ENCODE data around the gene HIVEP3. TPM values are rescaled to one million over a fixed set of nuclear protein-coding genes. Genes with fewer than 3 reads are reported as not detected.

Gene HIVEP3
- polyA plus RNA-seq, 1 donor (not counting 4 experiments of a cell fraction or from before 2014, with no cell fraction given) = 1.1 TPM

GRCh38 chr1:41581216-41582003 lies 337.3 kb downstream of the HIVEP3 start:
- no peak for DNase-seq (ENCODE audit: low read depth, low spot score)
- FAIRE-seq = no peak

GRCh38 chr1:41580520-41581172 lies 338.1 kb downstream of the HIVEP3 start:
- Histone ChIP-seq H2AFZ (ENCODE audit: control insufficient read depth, low read length) (no peak overlapping the region), H3K9me3 (ENCODE audit: control insufficient read depth, low read depth, low read length) (no peaks in the 10 kb centered on the region), H3K4me3 (ENCODE audit: control insufficient read depth in 2 of 3, extremely low read depth in 1 of 3, insufficient read depth in 2 of 3, low read depth in 1 of 3, low read length in 3 of 3) (no peak overlapping the region), H3K9me1 (ENCODE audit: control insufficient read depth, extremely low read depth, insufficient read depth, low read length) (no peaks in the 10 kb centered on the region), H4K20me1 (ENCODE audit: control insufficient read depth, extremely low read depth, insufficient read depth, low read length) (no peaks in the 10 kb centered on the region), H3K27me3 (ENCODE audit: control insufficient read depth, extremely low read depth, insufficient read depth, low read length) (no peaks in the 10 kb centered on the region), H3K36me3 (ENCODE audit: control insufficient read depth in 2 of 2, extremely low read depth in 1 of 2, insufficient read depth in 2 of 2, low read length in 2 of 2) (no peaks in the 10 kb centered on the region), H3K79me2 (ENCODE audit: control insufficient read depth, insufficient read depth, low read length) (no peaks in the 10 kb centered on the region), H3K9ac (ENCODE audit: control insufficient read depth, extremely low read depth, insufficient read depth, low read length) (no peak overlapping the region), H3K4me2 (ENCODE audit: control insufficient read depth, extremely low read depth, insufficient read depth, low read depth, low read length) (no peak overlapping the region), H3K4me1 (ENCODE audit: control insufficient read depth, extremely low read depth, insufficient read depth, low read length) (no peaks in the 10 kb centered on the region), H3K27ac (ENCODE audit: control insufficient read depth, insufficient read depth, low read length) (no peak overlapping the region)
- TF ChIP-seq CTCF (optimal IDR thresholded peaks at IDR 0.05 in 1 of 3, IDR thresholded peaks at IDR 0.05 in 1 of 3, conservative IDR thresholded peaks at IDR 0.05 in 1 of 3; ENCODE audit: extremely low read depth in 1 of 3, insufficient read depth in 2 of 3, low read length in 3 of 3) (no peak), EZH2 (IDR thresholded peaks at IDR 0.05; ENCODE audit: low read length) (no peak)
- no peak for FAIRE-seq
- no peak for DNase-seq (ENCODE audit: low read depth, low spot score)
- dilution Hi-C loops (cut with MboI; ENCODE audit: extremely low pct_ligation_motif_present, low sequenced_read_pairs) = no loop called here

More at GRCh38 chr1:41581216-41582003, 337.3 kb downstream of the HIVEP3 start:
- Histone ChIP-seq H3K4me1 (ENCODE audit: control insufficient read depth, extremely low read depth, insufficient read depth, low read length) (no peaks in the 10 kb centered on the region), H4K20me1 (ENCODE audit: control insufficient read depth, extremely low read depth, insufficient read depth, low read length) (no peaks in the 10 kb centered on the region), H3K27ac (ENCODE audit: control insufficient read depth, insufficient read depth, low read length) (no peak overlapping the region), H3K27me3 (ENCODE audit: control insufficient read depth, extremely low read depth, insufficient read depth, low read length) (no peaks in the 10 kb centered on the region), H3K79me2 (ENCODE audit: control insufficient read depth, insufficient read depth, low read length) (no peaks in the 10 kb centered on the region), H3K36me3 (ENCODE audit: control insufficient read depth in 2 of 2, extremely low read depth in 1 of 2, insufficient read depth in 2 of 2, low read length in 2 of 2) (no peaks in the 10 kb centered on the region), H3K9ac (ENCODE audit: control insufficient read depth, extremely low read depth, insufficient read depth, low read length) (no peak overlapping the region), H3K4me3 (ENCODE audit: control insufficient read depth in 2 of 3, extremely low read depth in 1 of 3, insufficient read depth in 2 of 3, low read depth in 1 of 3, low read length in 3 of 3) (no peak overlapping the region), H3K9me1 (ENCODE audit: control insufficient read depth, extremely low read depth, insufficient read depth, low read length) (no peaks in the 10 kb centered on the region), H2AFZ (ENCODE audit: control insufficient read depth, low read length) (no peak overlapping the region), H3K9me3 (ENCODE audit: control insufficient read depth, low read depth, low read length) (no peaks in the 10 kb centered on the region), H3K4me2 (ENCODE audit: control insufficient read depth, extremely low read depth, insufficient read depth, low read depth, low read length) (no peak overlapping the region)
- dilution Hi-C loops (cut with MboI; ENCODE audit: extremely low pct_ligation_motif_present, low sequenced_read_pairs) = no loop called here
- TF ChIP-seq EZH2 (IDR thresholded peaks at IDR 0.05; ENCODE audit: low read length) (no peak), CTCF (optimal IDR thresholded peaks at IDR 0.05 in 1 of 3, IDR thresholded peaks at IDR 0.05 in 1 of 3, conservative IDR thresholded peaks at IDR 0.05 in 1 of 3; ENCODE audit: extremely low read depth in 1 of 3, insufficient read depth in 2 of 3, low read length in 3 of 3) (no peak)

Data from keratinocyte (primary cell).